HepG2 (cell line): ENCODE data around the gene MAP3K4. TPM values are rescaled to one million over a fixed set of nuclear protein-coding genes. Genes with fewer than 3 reads are reported as not detected.
A peak's percentile ranks its signal among the peaks of the same experiment; 100 is the strongest.

Experiments used
- ETV5 ChIP-seq: IDR thresholded peaks from 2 replicates; pipeline ENCODE4 v1.6.1; 2018; ENCODE audit warnings: missing biosample characterization, missing genetic modification reagents, inconsistent platforms, borderline replicate concordance
- ETV6 ChIP-seq: sonication (generic); formaldehyde crosslinking; conservative IDR thresholded peaks from 2 replicates; pipeline ENCODE4 v1.4.0; 2020; ENCODE audit warnings: missing genetic modification reagents
- FOXA3 ChIP-seq: IDR thresholded peaks from 2 replicates; pipeline ENCODE4 v1.6.1; 2016; ENCODE audit warnings: missing genetic modification reagents, missing compliant biosample characterization
- FOXP1 ChIP-seq, 2 experiments: fragments of 450-650 bp in 1 of 2; IDR thresholded peaks; 2 replicates each; pipeline ENCODE4 v1.6.1; 2017 to 2018; ENCODE audit warnings: antibody characterized with exemption in 1 of 2
- GATA4 ChIP-seq: sonication (generic); IDR thresholded peaks from 2 replicates; pipeline ENCODE4 v1.6.1; 2016; ENCODE audit warnings: antibody characterized with exemption, low read depth, borderline replicate concordance
- HNRNPLL ChIP-seq: fragments of 200-400 bp; formaldehyde crosslinking; IDR thresholded peaks from 2 replicates; pipeline ENCODE4 v1.6.1; 2017; ENCODE audit warnings: mild to moderate bottlenecking, low read depth, low read length; ENCODE audit not compliant: poor library complexity, severe bottlenecking
- HOXA9 ChIP-seq: sonication (generic); formaldehyde crosslinking; IDR thresholded peaks from 2 replicates; pipeline ENCODE4 v1.8.1; 2022; ENCODE audit warnings: missing genetic modification reagents, mild to moderate bottlenecking, moderate library complexity, borderline replicate concordance
- JUNB ChIP-seq: sonication (generic); formaldehyde crosslinking; IDR thresholded peaks from 2 replicates; pipeline ENCODE4 v1.8.0; 2022; ENCODE audit warnings: missing genetic modification reagents, mild to moderate bottlenecking, borderline replicate concordance
- MIER2 ChIP-seq: IDR thresholded peaks from 2 replicates; pipeline ENCODE4 v1.6.1; 2016; ENCODE audit warnings: missing biosample characterization, missing genetic modification reagents
- NFAT5 ChIP-seq: sonication (generic); formaldehyde crosslinking; IDR thresholded peaks from 2 replicates; pipeline ENCODE4 v1.4.0; 2020; ENCODE audit warnings: missing genetic modification reagents
- NONO ChIP-seq, 2 experiments: fragments of 450-650 bp in 1 of 2; sonication (generic) in 1 of 2; formaldehyde crosslinking in 1 of 2; IDR thresholded peaks in 1 of 2; conservative IDR thresholded peaks in 1 of 2; 2 replicates each; pipeline versions ENCODE4 v1.6.1 to v1.8.0; 2017 to 2022; ENCODE audit warnings: mild to moderate bottlenecking in 1 of 2, missing genetic modification reagents in 1 of 2, moderate library complexity in 1 of 2
- ONECUT2 ChIP-seq: sonication (generic); formaldehyde crosslinking; IDR thresholded peaks from 2 replicates; pipeline ENCODE4 v1.4.0; 2020; ENCODE audit warnings: missing genetic modification reagents
- POLR2A ChIP-seq, 2 experiments: IDR thresholded peaks; 2 replicates each; pipeline ENCODE4 v1.6.1; 2011; ENCODE audit warnings: low read depth in 2 of 2, low read length in 2 of 2, mild to moderate bottlenecking in 1 of 2, moderate library complexity in 1 of 2; ENCODE audit not compliant: insufficient read depth in 1 of 2
- POLR2AphosphoS2 ChIP-seq: IDR thresholded peaks from 2 replicates; pipeline ENCODE4 v1.6.1; 2011; ENCODE audit warnings: low read depth, low read length, improper control_type of control experiment
- SALL1 ChIP-seq: sonication (generic); formaldehyde crosslinking; IDR thresholded peaks from 2 replicates; pipeline ENCODE4 v1.8.0; 2022; ENCODE audit warnings: mild to moderate bottlenecking, missing genetic modification reagents
- SCMH1 ChIP-seq: sonication (generic); formaldehyde crosslinking; IDR thresholded peaks from 2 replicates; pipeline ENCODE4 v1.9.0; 2021; ENCODE audit warnings: missing genetic modification reagents, mild to moderate bottlenecking, borderline replicate concordance
- SIX4 ChIP-seq: sonication (generic); formaldehyde crosslinking; IDR thresholded peaks from 2 replicates; pipeline ENCODE4 v1.4.0; 2020; ENCODE audit warnings: missing genetic modification reagents
- SMARCE1 ChIP-seq: fragments of 450-650 bp; IDR thresholded peaks from 2 replicates; pipeline ENCODE4 v1.6.1; 2017; ENCODE audit warnings: borderline replicate concordance
- ZNF570 ChIP-seq: sonication (generic); formaldehyde crosslinking; IDR thresholded peaks from 2 replicates; pipeline ENCODE4 v1.4.0; 2020; ENCODE audit warnings: mild to moderate bottlenecking, missing genetic modification reagents, borderline replicate concordance
- polyA plus RNA-seq, 8 experiments: library from polyadenylated mRNA; depleted of rRNA in 3 of 8; stranded (reverse) in 7 of 8; unstranded in 1 of 8; fragments of >200 nt; fragmentation: Illumina TruSeq in 4 of 8; extraction: Trizol in 4 of 8; gene quantifications; 2 replicates each; pipeline versions ENCODE4 v1.2.1 to v1.2.3, GENCODE V29; 2011 to 2016; ENCODE audit warnings: low read depth in 4 of 8, missing spikeins in 1 of 8, mixed read lengths in 1 of 8; ENCODE audit not compliant: insufficient read depth in 1 of 8
- total RNA-seq, 5 experiments: library from RNA; depleted of rRNA; stranded (reverse); fragments of >200 nt; fragmentation: Illumina TruSeq; extraction: Trizol; gene quantifications; 2 replicates each; pipeline ENCODE4 v1.2.3, GENCODE V29; 2016; ENCODE audit warnings: low read depth in 1 of 5
- TF ChIP-seq, protein P1 (sequence below): sonication (generic); formaldehyde crosslinking; conservative IDR thresholded peaks from 2 replicates; pipeline ENCODE4 v1.5.0; 2020; ENCODE audit warnings: missing genetic modification reagents
- TF ChIP-seq, protein P2 (sequence below): sonication (generic); formaldehyde crosslinking; conservative IDR thresholded peaks from 2 replicates; pipeline ENCODE4 v1.8.0; 2022; ENCODE audit warnings: mild to moderate bottlenecking, moderate library complexity, missing genetic modification reagents

MAP3K4 gene
- total and polyA plus RNA-seq, 2 of the 13 experiments (the other 11 are each of a cell fraction or from before 2014, with no cell fraction given): 12.9 to 33.6 TPM

- TF ChIP-seq POLR2AphosphoS2 (no peak), FOXA3 (CRISPR knock-in tag) (peak; percentile 67), GATA4 (no peak), FOXP1 (IDR thresholded peaks at IDR 0.05) (no peak), FOXP1 (CRISPR knock-in tag; IDR thresholded peaks at IDR 0.05) (no peak), NONO (IDR thresholded peaks at IDR 0.05) (no peak), NONO (CRISPR knock-in tag; conservative IDR thresholded peaks at IDR 0.05) (no peak; the same call in 1 of the 2 replicates), ONECUT2 (CRISPR knock-in tag) (no peak), ETV5 (no peak), SIX4 (no peak), ZNF570 (CRISPR knock-in tag) (no peak), SALL1 (CRISPR knock-in tag) (no peak), JUNB (CRISPR knock-in tag) (no peak), NFAT5 (CRISPR knock-in tag) (no peak), POLR2A (IDR thresholded peaks at IDR 0.05; ENCODE audit: insufficient read depth in 1 of 2, low read depth in 2 of 2, low read length in 2 of 2) (peak in 1 of 2 experiments; percentile 52; a peak in 2 of 4 replicates), SMARCE1 (no peak), ETV6 (CRISPR knock-in tag) (no peak), MIER2 (CRISPR knock-in tag) (0 out of 2 replicates have a peak, but pooled peaks have one; percentile 20), HNRNPLL (peak; percentile 17), SCMH1 (no peak), HOXA9 (no peak; the same call in 1 of the 2 replicates)
- TF ChIP-seq, protein P1, sequence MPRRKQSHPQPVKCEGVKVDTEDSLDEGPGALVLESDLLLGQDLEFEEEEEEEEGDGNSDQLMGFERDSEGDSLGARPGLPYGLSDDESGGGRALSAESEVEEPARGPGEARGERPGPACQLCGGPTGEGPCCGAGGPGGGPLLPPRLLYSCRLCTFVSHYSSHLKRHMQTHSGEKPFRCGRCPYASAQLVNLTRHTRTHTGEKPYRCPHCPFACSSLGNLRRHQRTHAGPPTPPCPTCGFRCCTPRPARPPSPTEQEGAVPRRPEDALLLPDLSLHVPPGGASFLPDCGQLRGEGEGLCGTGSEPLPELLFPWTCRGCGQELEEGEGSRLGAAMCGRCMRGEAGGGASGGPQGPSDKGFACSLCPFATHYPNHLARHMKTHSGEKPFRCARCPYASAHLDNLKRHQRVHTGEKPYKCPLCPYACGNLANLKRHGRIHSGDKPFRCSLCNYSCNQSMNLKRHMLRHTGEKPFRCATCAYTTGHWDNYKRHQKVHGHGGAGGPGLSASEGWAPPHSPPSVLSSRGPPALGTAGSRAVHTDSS (CRISPR knock-in tag): no peak
- TF ChIP-seq, protein P2, sequence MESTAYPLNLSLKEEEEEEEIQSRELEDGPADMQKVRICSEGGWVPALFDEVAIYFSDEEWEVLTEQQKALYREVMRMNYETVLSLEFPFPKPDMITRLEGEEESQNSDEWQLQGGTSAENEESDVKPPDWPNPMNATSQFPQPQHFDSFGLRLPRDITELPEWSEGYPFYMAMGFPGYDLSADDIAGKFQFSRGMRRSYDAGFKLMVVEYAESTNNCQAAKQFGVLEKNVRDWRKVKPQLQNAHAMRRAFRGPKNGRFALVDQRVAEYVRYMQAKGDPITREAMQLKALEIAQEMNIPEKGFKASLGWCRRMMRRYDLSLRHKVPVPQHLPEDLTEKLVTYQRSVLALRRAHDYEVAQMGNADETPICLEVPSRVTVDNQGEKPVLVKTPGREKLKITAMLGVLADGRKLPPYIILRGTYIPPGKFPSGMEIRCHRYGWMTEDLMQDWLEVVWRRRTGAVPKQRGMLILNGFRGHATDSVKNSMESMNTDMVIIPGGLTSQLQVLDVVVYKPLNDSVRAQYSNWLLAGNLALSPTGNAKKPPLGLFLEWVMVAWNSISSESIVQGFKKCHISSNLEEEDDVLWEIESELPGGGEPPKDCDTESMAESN (CRISPR knock-in tag): no peak; the same call in 1 of the 2 replicates
Observed at GRCh38 chr6:160992061-160992979, 751 bp downstream of the MAP3K4 start (continued).
